KMS-11 (cell line): ENCODE results near the gene KDELR1.

ENCODE experiments used
- H2AFZ ChIP-seq: fragments of 200-600 bp; sonication (generic); 2 replicates; pipeline ENCODE4 v1.6.1; 2016; ENCODE audit warnings: antibody characterized with exemption, mixed run types, low read depth
- H3K27ac ChIP-seq: fragments of 200-600 bp; sonication (generic); 2 replicates; pipeline ENCODE4 v1.6.1; 2016; ENCODE audit warnings: mild to moderate bottlenecking, mixed run types
- H3K27me3 ChIP-seq: fragments of 200-600 bp; sonication (generic); 2 replicates; pipeline ENCODE4 v1.6.1; 2017; ENCODE audit warnings: mild to moderate bottlenecking, low read depth, mixed run types, moderate library complexity; ENCODE audit not compliant: insufficient read depth
- H3K36me3 ChIP-seq: fragments of 200-600 bp; sonication (generic); 2 replicates; pipeline ENCODE4 v1.6.1; 2017; ENCODE audit warnings: mild to moderate bottlenecking, mixed run types; ENCODE audit not compliant: insufficient read depth
- H3K4me1 ChIP-seq: fragments of 200-600 bp; sonication (generic); 2 replicates; pipeline ENCODE4 v1.6.1; 2016; ENCODE audit warnings: mild to moderate bottlenecking, low read depth, mixed run types; ENCODE audit not compliant: poor library complexity, severe bottlenecking
- H3K4me2 ChIP-seq: fragments of 200-600 bp; sonication (generic); 2 replicates; pipeline ENCODE4 v1.7.0; 2016; ENCODE audit warnings: mild to moderate bottlenecking, mixed run types
- H3K4me3 ChIP-seq: fragments of 200-600 bp; sonication (generic); IDR thresholded peaks from 2 replicates; pipeline ENCODE4 v1.6.1; 2017; ENCODE audit warnings: low read depth, low read length, mixed read lengths; ENCODE audit not compliant: insufficient read depth
- H3K79me2 ChIP-seq: fragments of 200-600 bp; sonication (generic); 2 replicates; pipeline ENCODE4 v1.6.1; 2016; ENCODE audit warnings: low read depth, mixed run types; ENCODE audit not compliant: insufficient read depth
- H3K9ac ChIP-seq: fragments of 200-600 bp; sonication (generic); 2 replicates; pipeline ENCODE4 v1.6.1; 2016; ENCODE audit warnings: mild to moderate bottlenecking, mixed run types
- H4K20me1 ChIP-seq: fragments of 200-600 bp; sonication (generic); 2 replicates; pipeline ENCODE4 v1.6.1; 2016; ENCODE audit warnings: mild to moderate bottlenecking, mixed run types; ENCODE audit not compliant: insufficient read depth
- TF ChIP-seq, protein P1 (sequence below): fragments of 200-600 bp; sonication (generic); conservative IDR thresholded peaks from 2 replicates; pipeline ENCODE4 v1.6.1; 2017; ENCODE audit warnings: low read depth, mild to moderate bottlenecking, antibody characterized with exemption, low read length, moderate library complexity, mixed read lengths

The KDELR1 gene

GRCh38 chr19:48344892-48345291 is 46.5 kb downstream of the KDELR1 start:
- H3K4me3 ChIP-seq = no peak overlapping the region
- H3K79me2 ChIP-seq = no peaks in the 10 kb centered on the region
- no peak overlapping the region for H2AFZ ChIP-seq
- TF ChIP-seq, protein P1, sequence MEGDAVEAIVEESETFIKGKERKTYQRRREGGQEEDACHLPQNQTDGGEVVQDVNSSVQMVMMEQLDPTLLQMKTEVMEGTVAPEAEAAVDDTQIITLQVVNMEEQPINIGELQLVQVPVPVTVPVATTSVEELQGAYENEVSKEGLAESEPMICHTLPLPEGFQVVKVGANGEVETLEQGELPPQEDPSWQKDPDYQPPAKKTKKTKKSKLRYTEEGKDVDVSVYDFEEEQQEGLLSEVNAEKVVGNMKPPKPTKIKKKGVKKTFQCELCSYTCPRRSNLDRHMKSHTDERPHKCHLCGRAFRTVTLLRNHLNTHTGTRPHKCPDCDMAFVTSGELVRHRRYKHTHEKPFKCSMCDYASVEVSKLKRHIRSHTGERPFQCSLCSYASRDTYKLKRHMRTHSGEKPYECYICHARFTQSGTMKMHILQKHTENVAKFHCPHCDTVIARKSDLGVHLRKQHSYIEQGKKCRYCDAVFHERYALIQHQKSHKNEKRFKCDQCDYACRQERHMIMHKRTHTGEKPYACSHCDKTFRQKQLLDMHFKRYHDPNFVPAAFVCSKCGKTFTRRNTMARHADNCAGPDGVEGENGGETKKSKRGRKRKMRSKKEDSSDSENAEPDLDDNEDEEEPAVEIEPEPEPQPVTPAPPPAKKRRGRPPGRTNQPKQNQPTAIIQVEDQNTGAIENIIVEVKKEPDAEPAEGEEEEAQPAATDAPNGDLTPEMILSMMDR = no peak
- H3K4me2 ChIP-seq = no peak overlapping the region
- no peaks in the 10 kb centered on the region for H4K20me1 ChIP-seq
- H3K9ac ChIP-seq = no peak overlapping the region
- H3K27me3 ChIP-seq = no peaks in the 10 kb centered on the region
- no peaks in the 10 kb centered on the region for H3K36me3 ChIP-seq
- H3K27ac ChIP-seq = no peak overlapping the region
- no peaks in the 10 kb centered on the region for H3K4me1 ChIP-seq

GRCh38 chr19:48342841-48343540 is 48.4 kb downstream of the KDELR1 start:
- no peaks in the 10 kb centered on the region for H3K27me3 ChIP-seq
- H3K27ac ChIP-seq = no peak overlapping the region
- H3K4me1 ChIP-seq = no peaks in the 10 kb centered on the region
- H3K9ac ChIP-seq = no peak overlapping the region
- TF ChIP-seq, protein P1 = no peak
- H4K20me1 ChIP-seq = no peaks in the 10 kb centered on the region
- H3K79me2 ChIP-seq = no peaks in the 10 kb centered on the region
- H2AFZ ChIP-seq = no peak overlapping the region
- no peak overlapping the region for H3K4me3 ChIP-seq
- H3K36me3 ChIP-seq = no peaks in the 10 kb centered on the region
- H3K4me2 ChIP-seq = no peak overlapping the region

DNA sequence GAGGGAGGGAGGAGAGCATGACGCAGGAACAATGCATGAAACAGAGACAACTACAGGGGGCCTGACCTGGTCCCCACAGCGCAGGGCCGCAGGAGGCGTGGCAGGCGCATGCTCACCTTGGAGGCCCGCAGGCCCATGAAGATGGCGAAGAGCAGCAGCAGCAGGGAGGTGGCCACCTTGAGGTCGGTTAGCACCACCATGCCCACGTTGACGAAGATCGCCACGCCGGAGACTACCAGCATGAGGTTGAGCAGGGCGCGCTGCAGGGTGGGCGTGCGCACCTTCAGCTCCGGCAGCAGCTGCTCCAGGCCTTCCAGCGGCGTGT is 49.0 kb downstream of the KDELR1 start:
- no peaks in the 10 kb centered on the region for H3K4me1 ChIP-seq
- no peaks in the 10 kb centered on the region for H3K79me2 ChIP-seq
- no peak overlapping the region for H3K27ac ChIP-seq
- H2AFZ ChIP-seq = no peak overlapping the region
- H4K20me1 ChIP-seq = no peaks in the 10 kb centered on the region
- H3K36me3 ChIP-seq = no peaks in the 10 kb centered on the region
- H3K4me3 ChIP-seq = no peak overlapping the region
- no peaks in the 10 kb centered on the region for H3K27me3 ChIP-seq
- TF ChIP-seq, protein P1 = no peak
- H3K4me2 ChIP-seq = no peak overlapping the region
- no peak overlapping the region for H3K9ac ChIP-seq

- no peak overlapping the region for H3K4me2 ChIP-seq
- H3K27ac ChIP-seq = no peak overlapping the region
- no peaks in the 10 kb centered on the region for H4K20me1 ChIP-seq
- H3K36me3 ChIP-seq = no peaks in the 10 kb centered on the region
- TF ChIP-seq, protein P1 = no peak
- H3K27me3 ChIP-seq = no peaks in the 10 kb centered on the region
- H3K4me1 ChIP-seq = no peaks in the 10 kb centered on the region
- no peak overlapping the region for H3K4me3 ChIP-seq
- no peak overlapping the region for H2AFZ ChIP-seq
- no peak overlapping the region for H3K9ac ChIP-seq
- H3K79me2 ChIP-seq = no peaks in the 10 kb centered on the region
Measured at GRCh38 chr19:48341515-48342413, 49.6 kb downstream of the KDELR1 start.
